HepG2 (cell line): Measurements from ENCODE around the gene MCM6. TPM values are rescaled to one million over a fixed set of nuclear protein-coding genes. Genes with fewer than 3 reads are reported as not detected.

Experiments used
- AHR ChIP-seq: IDR thresholded peaks from 2 replicates; pipeline ENCODE4 v1.6.1; 2018; ENCODE audit warnings: missing genetic modification reagents, missing compliant biosample characterization
- HOXA9 ChIP-seq: sonication (generic); formaldehyde crosslinking; IDR thresholded peaks from 2 replicates; pipeline ENCODE4 v1.8.1; 2022; ENCODE audit warnings: missing genetic modification reagents, mild to moderate bottlenecking, moderate library complexity, borderline replicate concordance
- NR2F2 ChIP-seq: IDR thresholded peaks from 2 replicates; pipeline ENCODE4 v1.6.1; 2012; ENCODE audit warnings: low read depth, inconsistent platforms, borderline replicate concordance
- STAG1 ChIP-seq: sonication (generic); formaldehyde crosslinking; IDR thresholded peaks from 2 replicates; pipeline ENCODE4 v1.4.0; 2020; ENCODE audit warnings: missing genetic modification reagents
- TFE3 ChIP-seq: IDR thresholded peaks from 2 replicates; pipeline ENCODE4 v1.6.1; 2016
- ZHX2 ChIP-seq, 2 experiments: sonication (generic) in 1 of 2; formaldehyde crosslinking in 1 of 2; IDR thresholded peaks; 2 replicates each; pipeline versions ENCODE4 v1.6.1 to v1.9.0; 2014 to 2022; ENCODE audit warnings: antibody characterized with exemption in 1 of 2, borderline replicate concordance in 1 of 2, inconsistent platforms in 1 of 2, low read depth in 1 of 2, missing genetic modification reagents in 1 of 2
- ZNF224 ChIP-seq: sonication (generic); formaldehyde crosslinking; IDR thresholded peaks from 2 replicates; pipeline ENCODE4 v1.5.0; 2020; ENCODE audit warnings: mild to moderate bottlenecking, missing genetic modification reagents
- ZNF317 ChIP-seq: sonication (generic); formaldehyde crosslinking; IDR thresholded peaks from 2 replicates; pipeline ENCODE4 v1.5.0; 2020; ENCODE audit warnings: mild to moderate bottlenecking, missing genetic modification reagents
- ZNF354B ChIP-seq: sonication (generic); formaldehyde crosslinking; IDR thresholded peaks from 2 replicates; pipeline ENCODE4 v1.8.0; 2022; ENCODE audit warnings: mild to moderate bottlenecking, missing genetic modification reagents
- ZNF503 ChIP-seq: sonication (generic); formaldehyde crosslinking; IDR thresholded peaks from 2 replicates; pipeline ENCODE4 v1.4.0; 2020; ENCODE audit warnings: missing genetic modification reagents
- ZNF839 ChIP-seq: sonication (generic); formaldehyde crosslinking; IDR thresholded peaks from 2 replicates; pipeline ENCODE4 v1.4.0; 2020; ENCODE audit warnings: missing genetic modification reagents, mild to moderate bottlenecking, borderline replicate concordance
- polyA plus RNA-seq, 8 experiments: library from polyadenylated mRNA; depleted of rRNA in 3 of 8; stranded (reverse) in 7 of 8; unstranded in 1 of 8; fragments of >200 nt; fragmentation: Illumina TruSeq in 4 of 8; extraction: Trizol in 4 of 8; gene quantifications; 2 replicates each; pipeline versions ENCODE4 v1.2.1 to v1.2.3, GENCODE V29; 2011 to 2016; ENCODE audit warnings: low read depth in 4 of 8, missing spikeins in 1 of 8, mixed read lengths in 1 of 8; ENCODE audit not compliant: insufficient read depth in 1 of 8
- total RNA-seq, 5 experiments: library from RNA; depleted of rRNA; stranded (reverse); fragments of >200 nt; fragmentation: Illumina TruSeq; extraction: Trizol; gene quantifications; 2 replicates each; pipeline ENCODE4 v1.2.3, GENCODE V29; 2016; ENCODE audit warnings: low read depth in 1 of 5
- TF ChIP-seq, protein P1 (sequence below), 2 experiments: sonication (generic) in 1 of 2; formaldehyde crosslinking in 1 of 2; IDR thresholded peaks; 2 replicates each; pipeline versions ENCODE4 v1.4.0 to v1.6.1; 2018 to 2020; ENCODE audit warnings: missing genetic modification reagents in 2 of 2, borderline replicate concordance in 1 of 2, low read depth in 1 of 2, mild to moderate bottlenecking in 1 of 2, missing biosample characterization in 1 of 2
- TF ChIP-seq, protein P2 (sequence below): sonication (generic); formaldehyde crosslinking; IDR thresholded peaks from 2 replicates; pipeline ENCODE4 v1.5.1; 2020; ENCODE audit warnings: mild to moderate bottlenecking, missing genetic modification reagents

MCM6 gene
- total and polyA plus RNA-seq, 2 of the 13 experiments (the other 11 are each of a cell fraction or from before 2014, with no cell fraction given): 9.7 to 18.7 TPM

GRCh38 chr2:135876066-135876711 lies at the start of gene MCM6 (continued):
- TF ChIP-seq ZHX2 (IDR thresholded peaks at IDR 0.05; ENCODE audit: low read depth): no peak
- 0 out of 2 replicates have a peak, but pooled peaks have one; percentile 47 for TF ChIP-seq ZHX2 (CRISPR knock-in tag; IDR thresholded peaks at IDR 0.05; ENCODE audit: borderline replicate concordance)
- TF ChIP-seq, protein P1, sequence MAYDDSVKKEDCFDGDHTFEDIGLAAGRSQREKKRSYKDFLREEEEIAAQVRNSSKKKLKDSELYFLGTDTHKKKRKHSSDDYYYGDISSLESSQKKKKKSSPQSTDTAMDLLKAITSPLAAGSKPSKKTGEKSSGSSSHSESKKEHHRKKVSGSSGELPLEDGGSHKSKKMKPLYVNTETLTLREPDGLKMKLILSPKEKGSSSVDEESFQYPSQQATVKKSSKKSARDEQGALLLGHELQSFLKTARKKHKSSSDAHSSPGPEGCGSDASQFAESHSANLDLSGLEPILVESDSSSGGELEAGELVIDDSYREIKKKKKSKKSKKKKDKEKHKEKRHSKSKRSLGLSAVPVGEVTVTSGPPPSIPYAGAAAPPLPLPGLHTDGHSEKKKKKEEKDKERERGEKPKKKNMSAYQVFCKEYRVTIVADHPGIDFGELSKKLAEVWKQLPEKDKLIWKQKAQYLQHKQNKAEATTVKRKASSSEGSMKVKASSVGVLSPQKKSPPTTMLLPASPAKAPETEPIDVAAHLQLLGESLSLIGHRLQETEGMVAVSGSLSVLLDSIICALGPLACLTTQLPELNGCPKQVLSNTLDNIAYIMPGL (CRISPR knock-in tag; IDR thresholded peaks at IDR 0.05; ENCODE audit: borderline replicate concordance in 1 of 2, low read depth in 1 of 2): no peak
- no peak for TF ChIP-seq ZNF839
- TF ChIP-seq ZNF224 (CRISPR knock-in tag): 0 out of 2 replicates have a peak, but pooled peaks have one; percentile 56
- no peak for TF ChIP-seq HOXA9 (CRISPR knock-in tag)
- no peak for TF ChIP-seq NR2F2
- no peak for TF ChIP-seq ZNF503 (CRISPR knock-in tag)
- TF ChIP-seq STAG1: no peak
- 0 out of 2 replicates have a peak, but pooled peaks have one; percentile 74 for TF ChIP-seq ZNF354B (CRISPR knock-in tag)
- TF ChIP-seq AHR (CRISPR knock-in tag): peak; percentile 72; the same call in 1 of the 2 replicates
- no peak for TF ChIP-seq ZNF317 (CRISPR knock-in tag)
- 0 out of 2 replicates have a peak, but pooled peaks have one; percentile 48 for TF ChIP-seq TFE3 (CRISPR knock-in tag)
- TF ChIP-seq, protein P2, sequence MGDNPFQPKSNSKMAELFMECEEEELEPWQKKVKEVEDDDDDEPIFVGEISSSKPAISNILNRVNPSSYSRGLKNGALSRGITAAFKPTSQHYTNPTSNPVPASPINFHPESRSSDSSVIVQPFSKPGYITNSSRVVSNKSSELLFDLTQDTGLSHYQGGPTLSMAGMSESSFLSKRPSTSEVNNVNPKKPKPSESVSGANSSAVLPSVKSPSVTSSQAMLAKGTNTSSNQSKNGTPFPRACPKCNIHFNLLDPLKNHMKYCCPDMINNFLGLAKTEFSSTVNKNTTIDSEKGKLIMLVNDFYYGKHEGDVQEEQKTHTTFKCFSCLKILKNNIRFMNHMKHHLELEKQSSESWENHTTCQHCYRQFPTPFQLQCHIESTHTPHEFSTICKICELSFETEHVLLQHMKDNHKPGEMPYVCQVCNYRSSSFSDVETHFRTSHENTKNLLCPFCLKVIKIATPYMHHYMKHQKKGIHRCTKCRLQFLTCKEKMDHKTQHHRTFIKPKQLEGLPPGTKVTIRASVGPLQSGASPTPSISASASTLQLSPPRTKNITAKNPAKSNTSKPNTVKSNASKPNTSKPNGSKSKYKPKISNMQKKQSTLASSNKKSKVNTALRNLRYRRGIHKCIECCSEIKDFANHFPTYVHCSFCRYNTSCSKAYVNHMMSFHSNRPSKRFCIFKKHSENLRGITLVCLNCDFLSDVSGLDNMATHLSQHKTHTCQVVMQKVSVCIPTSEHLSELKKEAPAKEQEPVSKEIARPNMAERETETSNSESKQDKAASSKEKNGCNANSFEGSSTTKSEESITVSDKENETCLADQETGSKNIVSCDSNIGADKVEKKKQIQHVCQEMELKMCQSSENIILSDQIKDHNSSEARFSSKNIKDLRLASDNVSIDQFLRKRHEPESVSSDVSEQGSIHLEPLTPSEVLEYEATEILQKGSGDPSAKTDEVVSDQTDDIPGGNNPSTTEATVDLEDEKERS (CRISPR knock-in tag): no peak
